Subcutaneous adipose tissue (tissue), 4 donors: Measurements from ENCODE around the gene SMIM41. TPM values are rescaled to one million over a fixed set of nuclear protein-coding genes. Genes with fewer than 3 reads are reported as not detected.

Experiments
- CTCF ChIP-seq: fragments of 450-650 bp; IDR thresholded peaks from one replicate; pipeline ENCODE4 v1.5.1; 2016; ENCODE audit warnings: low read depth, mild to moderate bottlenecking, control low read depth, antibody characterized with exemption, moderate library complexity
- total RNA-seq, 4 donors: library from RNA; depleted of rRNA; stranded (reverse); fragments of >200 nt; gene quantifications; one replicate each; pipeline ENCODE4 v1.1.0, GENCODE V29; 2016

SMIM41 gene
- total RNA-seq, 4 donors from 2014 or later = not detected

- no peak for TF ChIP-seq CTCF
These were observed 7.7 kb downstream of the SMIM41 start for GRCh38 chr12:52086944-52087835.

- TF ChIP-seq CTCF = no peak
These were observed 8.7 kb downstream of the SMIM41 start for GRCh38 chr12:52087961-52088820.

- no peak for TF ChIP-seq CTCF
These were observed 10.0 kb downstream of the SMIM41 start for GRCh38 chr12:52089491-52089890.

GRCh38 chr12:52090291-52090690 is 10.8 kb downstream of the SMIM41 start:
- TF ChIP-seq CTCF = no peak

- TF ChIP-seq CTCF = no peak
These were observed 11.6 kb downstream of the SMIM41 start for GRCh38 chr12:52091061-52091460.

GRCh38 chr12:52091869-52092268 is 12.4 kb downstream of the SMIM41 start:
- TF ChIP-seq CTCF = no peak

- TF ChIP-seq CTCF = no peak
These were observed 13.8 kb downstream of the SMIM41 start for GRCh38 chr12:52093346-52093745.
